ENCODE data around the gene TNP1. TPM values are rescaled to one million over a fixed set of nuclear protein-coding genes. Genes with fewer than 3 reads are reported as not detected.

The TNP1 gene
- total and polyA plus RNA-seq, 2 donors from 2014 or later = not detected

- H3K9ac ChIP-seq (ENCODE audit: low read length in 3 of 3) = no peak overlapping the region
- no peak overlapping the region for H3K4me3 ChIP-seq (ENCODE audit: low read length in 3 of 3)
- no peak for TF ChIP-seq CTCF (IDR thresholded peaks at IDR 0.05; ENCODE audit: borderline replicate concordance, extremely low read depth, insufficient read depth)
- H3K4me1 ChIP-seq (ENCODE audit: control insufficient read depth in 2 of 3, insufficient read depth in 2 of 3, low read depth in 1 of 3, low read length in 3 of 3) = no peaks in the 10 kb centered on the region
- no peaks in the 10 kb centered on the region for H3K27me3 ChIP-seq (ENCODE audit: control insufficient read depth, insufficient read depth, low read length)
- H3K36me3 ChIP-seq (ENCODE audit: control insufficient read depth in 2 of 3, insufficient read depth in 3 of 3, low read length in 3 of 3) = no peaks in the 10 kb centered on the region
- no peaks in the 10 kb centered on the region for H3K9me3 ChIP-seq (ENCODE audit: control insufficient read depth in 2 of 3, insufficient read depth in 1 of 3, low read length in 3 of 3)
- H3K27ac ChIP-seq (ENCODE audit: low read depth in 2 of 2, low read length in 2 of 2) = no peak overlapping the region
- intact Hi-C loops (cut with DNase I) = no loop called here
- DNase-seq (no peak), FAIRE-seq (no peak)
Measured at GRCh38 chr2:216877085-216877484, 17.2 kb upstream of the TNP1 start.

DNA sequence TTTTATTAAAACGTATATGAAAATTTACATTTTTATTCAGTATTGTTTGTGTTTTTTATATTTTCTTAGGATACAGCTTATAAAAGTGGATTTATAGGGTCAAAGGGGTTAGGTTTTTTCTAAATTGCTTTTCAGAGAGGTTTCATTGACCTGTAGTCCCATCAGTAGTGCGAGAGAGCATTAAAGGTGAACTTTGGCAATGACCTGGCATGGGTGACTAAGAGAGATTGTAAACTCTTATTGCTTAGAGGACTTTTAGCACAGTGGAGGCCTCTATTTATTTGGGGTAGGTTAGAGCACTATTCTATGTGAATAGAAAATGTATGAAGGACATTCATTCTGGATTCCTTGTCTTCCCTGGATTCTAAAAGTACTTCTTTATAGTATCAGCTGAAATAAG, 16.0 kb upstream of the TNP1 start:
- DNase-seq (no peak), FAIRE-seq (no peak)
- Histone ChIP-seq H3K36me3 (ENCODE audit: control insufficient read depth in 2 of 3, insufficient read depth in 3 of 3, low read length in 3 of 3) (no peaks in the 10 kb centered on the region), H3K9ac (ENCODE audit: low read length in 3 of 3) (no peak overlapping the region), H3K4me3 (ENCODE audit: low read length in 3 of 3) (no peak overlapping the region), H3K9me3 (ENCODE audit: control insufficient read depth in 2 of 3, insufficient read depth in 1 of 3, low read length in 3 of 3) (no peaks in the 10 kb centered on the region), H3K27me3 (ENCODE audit: control insufficient read depth, insufficient read depth, low read length) (no peaks in the 10 kb centered on the region), H3K4me1 (ENCODE audit: control insufficient read depth in 2 of 3, insufficient read depth in 2 of 3, low read depth in 1 of 3, low read length in 3 of 3) (peaks cover 0 to 4% (median 0%) of the 10 kb centered on the region in 3 donors), H3K27ac (ENCODE audit: low read depth in 2 of 2, low read length in 2 of 2) (no peak overlapping the region)
- intact Hi-C loops (cut with DNase I) = no loop called here
- no peak for TF ChIP-seq CTCF (IDR thresholded peaks at IDR 0.05; ENCODE audit: borderline replicate concordance, extremely low read depth, insufficient read depth)

- H3K27ac ChIP-seq (ENCODE audit: low read depth in 2 of 2, low read length in 2 of 2) = no peak overlapping the region
- H3K9me3 ChIP-seq (ENCODE audit: control insufficient read depth in 2 of 3, insufficient read depth in 1 of 3, low read length in 3 of 3) = no peaks in the 10 kb centered on the region
- FAIRE-seq (no peak), DNase-seq (no peak)
- intact Hi-C loops (cut with DNase I) = no loop called here
- no peak for TF ChIP-seq CTCF (IDR thresholded peaks at IDR 0.05; ENCODE audit: borderline replicate concordance, extremely low read depth, insufficient read depth)
- no peak overlapping the region for H3K9ac ChIP-seq (ENCODE audit: low read length in 3 of 3)
- H3K36me3 ChIP-seq (ENCODE audit: control insufficient read depth in 2 of 3, insufficient read depth in 3 of 3, low read length in 3 of 3) = no peaks in the 10 kb centered on the region
- no peaks in the 10 kb centered on the region for H3K27me3 ChIP-seq (ENCODE audit: control insufficient read depth, insufficient read depth, low read length)
- H3K4me1 ChIP-seq (ENCODE audit: control insufficient read depth in 2 of 3, insufficient read depth in 2 of 3, low read depth in 1 of 3, low read length in 3 of 3) = peaks cover 0 to 4% (median 0%) of the 10 kb centered on the region in 3 donors
- no peak overlapping the region for H3K4me3 ChIP-seq (ENCODE audit: low read length in 3 of 3)
Measured at GRCh38 chr2:216873573-216873972, 13.7 kb upstream of the TNP1 start.

DNA sequence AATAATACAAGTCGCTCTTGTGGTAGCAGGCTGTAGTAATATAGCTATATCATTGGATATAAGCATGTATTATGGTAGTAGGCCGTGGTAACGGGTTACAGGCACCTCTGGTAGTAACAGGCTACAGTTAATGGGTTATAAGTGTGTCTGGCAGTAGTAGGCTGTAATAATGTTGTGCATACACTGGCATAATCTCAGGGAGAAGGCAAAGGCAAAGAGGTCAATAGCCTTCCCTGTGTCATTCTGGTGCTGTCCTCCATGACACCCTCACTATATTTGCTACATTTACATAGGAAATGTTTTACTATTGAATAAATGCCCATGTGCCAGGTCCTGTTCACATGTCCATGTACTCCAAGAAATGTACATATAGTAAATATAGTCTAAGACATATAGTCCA, 12.8 kb upstream of the TNP1 start:
- Histone ChIP-seq H3K27me3 (ENCODE audit: control insufficient read depth, insufficient read depth, low read length) (no peaks in the 10 kb centered on the region), H3K27ac (ENCODE audit: low read depth in 2 of 2, low read length in 2 of 2) (no peak overlapping the region), H3K9ac (ENCODE audit: low read length in 3 of 3) (no peak overlapping the region), H3K4me3 (ENCODE audit: low read length in 3 of 3) (no peak overlapping the region), H3K36me3 (ENCODE audit: control insufficient read depth in 2 of 3, insufficient read depth in 3 of 3, low read length in 3 of 3) (no peaks in the 10 kb centered on the region), H3K9me3 (ENCODE audit: control insufficient read depth in 2 of 3, insufficient read depth in 1 of 3, low read length in 3 of 3) (no peaks in the 10 kb centered on the region), H3K4me1 (ENCODE audit: control insufficient read depth in 2 of 3, insufficient read depth in 2 of 3, low read depth in 1 of 3, low read length in 3 of 3) (peaks cover 0 to 4% (median 0%) of the 10 kb centered on the region in 3 donors)
- TF ChIP-seq CTCF (IDR thresholded peaks at IDR 0.05; ENCODE audit: borderline replicate concordance, extremely low read depth, insufficient read depth) = no peak
- DNase-seq (no peak), FAIRE-seq (no peak)
- intact Hi-C loops (cut with DNase I) = no loop called here
